ENCODE measurements around the gene ADAMTS15. TPM values are rescaled to one million over a fixed set of nuclear protein-coding genes. Genes with fewer than 3 reads are reported as not detected.
A peak's percentile ranks its signal among the peaks of the same experiment; 100 is the strongest.

The ADAMTS15 gene
- total RNA-seq, 6 donors from 2014 or later: 2.5 to 23.0 (median 7.2) TPM

- Histone ChIP-seq H3K27ac (peak overlapping the region in 3 of 4 donors; percentile 0 to 64 (median 16)), H3K4me1 (no peaks in the 10 kb centered on the region), H3K4me3 (no peak overlapping the region), H3K9me3 (no peaks in the 10 kb centered on the region), H3K36me3 (peaks cover 0 to 3% (median 0%) of the 10 kb centered on the region in 4 donors), H3K27me3 (no peaks in the 10 kb centered on the region)
- DNase-seq: no peak
- 64 to 72% methylated on average over 7 of the region's 7 CpGs for WGBS, 2 donors
- TF ChIP-seq POLR2AphosphoS5 (IDR thresholded peaks at IDR 0.05) (peak in 1 of 2 donors; percentile 11), CTCF (IDR thresholded peaks at IDR 0.05) (no peak)
- ATAC-seq (ENCODE audit: low FRiP score in 2 of 2): peak in 1 of 2 donors; percentile 52
Observed at GRCh38 chr11:130407978-130408377, 40.5 kb upstream of the ADAMTS15 start.

GRCh38 chr11:130408401-130408890, 40.0 kb upstream of the ADAMTS15 start:
- 83 to 90% methylated on average over 9 to 18 of the region's 18 CpGs for WGBS, 2 donors
- H3K4me1 ChIP-seq: no peaks in the 10 kb centered on the region
- H3K27me3 ChIP-seq: no peaks in the 10 kb centered on the region
- no peak overlapping the region for H3K4me3 ChIP-seq
- peak in 1 of 2 donors; percentile 57 for DNase-seq
- peaks cover 0 to 3% (median 0%) of the 10 kb centered on the region in 4 donors for H3K36me3 ChIP-seq
- no peaks in the 10 kb centered on the region for H3K9me3 ChIP-seq
- no peak for TF ChIP-seq CTCF (IDR thresholded peaks at IDR 0.05)
- ATAC-seq (ENCODE audit: low FRiP score in 2 of 2): no peak
- H3K27ac ChIP-seq: peak overlapping the region in 3 of 4 donors; percentile 0 to 64 (median 16)

- ATAC-seq (ENCODE audit: low FRiP score in 2 of 2) (no peak), DNase-seq (no peak)
- TF ChIP-seq EP300 (IDR thresholded peaks at IDR 0.05): no peak
- no peak for TF ChIP-seq POLR2A (IDR thresholded peaks at IDR 0.05)
- TF ChIP-seq POLR2AphosphoS5 (IDR thresholded peaks at IDR 0.05): no peak
- no peak for TF ChIP-seq CTCF (IDR thresholded peaks at IDR 0.05)
- peak overlapping the region in 3 of 4 donors; percentile 0 to 64 (median 16) for H3K27ac ChIP-seq
- H3K4me1 ChIP-seq: no peaks in the 10 kb centered on the region
- no peaks in the 10 kb centered on the region for H3K27me3 ChIP-seq
- no peak overlapping the region for H3K4me3 ChIP-seq
- peaks cover 0 to 3% (median 0%) of the 10 kb centered on the region in 4 donors for H3K36me3 ChIP-seq
- 76 to 81% methylated on average over 8 of the region's 8 CpGs for WGBS, 2 donors
- no peaks in the 10 kb centered on the region for H3K9me3 ChIP-seq
Observed at GRCh38 chr11:130408901-130409300, 39.5 kb upstream of the ADAMTS15 start.

GRCh38 chr11:130409594-130410388, 38.7 kb upstream of the ADAMTS15 start:
- WGBS, 2 donors: 78 to 95% methylated on average over 7 of the region's 7 CpGs
- H3K27ac ChIP-seq: peak overlapping the region in 1 of 4 donors; percentile 11
- no peak for ATAC-seq (ENCODE audit: low FRiP score in 2 of 2)

More at GRCh38 chr11:130409594-130410388, 38.7 kb upstream of the ADAMTS15 start:
- Histone ChIP-seq H3K4me3 (no peak overlapping the region), H3K4me1 (no peaks in the 10 kb centered on the region), H3K27me3 (no peaks in the 10 kb centered on the region), H3K36me3 (peaks cover 0 to 3% (median 0%) of the 10 kb centered on the region in 4 donors), H3K9me3 (no peaks in the 10 kb centered on the region)
- no peak for DNase-seq
- TF ChIP-seq CTCF (IDR thresholded peaks at IDR 0.05) (no peak), EP300 (IDR thresholded peaks at IDR 0.05) (no peak), POLR2A (IDR thresholded peaks at IDR 0.05) (no peak), POLR2AphosphoS5 (IDR thresholded peaks at IDR 0.05) (no peak)

Data from upper lobe of left lung (tissue), 6 donors.